HepG2 (cell line): ENCODE results near the gene RAB34. TPM values are rescaled to one million over a fixed set of nuclear protein-coding genes. Genes with fewer than 3 reads are reported as not detected.

Source experiments
- ARNTL ChIP-seq: sonication (generic); formaldehyde crosslinking; IDR thresholded peaks from 2 replicates; pipeline ENCODE4 v1.4.0; 2020; ENCODE audit warnings: mild to moderate bottlenecking, missing genetic modification reagents
- LCORL ChIP-seq, 2 experiments: fragments of 450-650 bp in 1 of 2; sonication (generic) in 1 of 2; formaldehyde crosslinking in 1 of 2; IDR thresholded peaks; 2 replicates each; pipeline versions ENCODE4 v1.5.0 to v1.6.1; 2017 to 2020; ENCODE audit warnings: antibody characterized with exemption in 1 of 2, missing genetic modification reagents in 1 of 2
- MED1 ChIP-seq: sonication (generic); formaldehyde crosslinking; IDR thresholded peaks from 2 replicates; pipeline ENCODE4 v1.4.0; 2020; ENCODE audit warnings: missing genetic modification reagents
- MTF1 ChIP-seq: sonication (generic); formaldehyde crosslinking; IDR thresholded peaks from 2 replicates; pipeline ENCODE4 v1.5.0; 2020; ENCODE audit warnings: missing genetic modification reagents
- PAF1 ChIP-seq: IDR thresholded peaks from 2 replicates; pipeline ENCODE4 v1.6.1; 2016; ENCODE audit warnings: missing genetic modification reagents, missing compliant biosample characterization
- RFXAP ChIP-seq: sonication (generic); formaldehyde crosslinking; IDR thresholded peaks from 2 replicates; pipeline ENCODE4 v1.4.0; 2020; ENCODE audit warnings: missing genetic modification reagents, borderline replicate concordance
- SMAD9 ChIP-seq: sonication (generic); formaldehyde crosslinking; IDR thresholded peaks from 2 replicates; pipeline ENCODE4 v1.5.1; 2020; ENCODE audit warnings: mild to moderate bottlenecking, missing genetic modification reagents
- SMC3 ChIP-seq: IDR thresholded peaks from 2 replicates; pipeline ENCODE4 v1.6.1; 2011; ENCODE audit warnings: low read length, improper control_type of control experiment
- TGIF2 ChIP-seq: IDR thresholded peaks from 2 replicates; pipeline ENCODE4 v1.6.1; 2016; ENCODE audit warnings: control low read depth, missing compliant biosample characterization
- U2AF2 ChIP-seq: fragments of 200-400 bp; formaldehyde crosslinking; IDR thresholded peaks from 2 replicates; pipeline ENCODE4 v1.6.1; 2017; ENCODE audit warnings: low read depth, mild to moderate bottlenecking, low read length
- YY1 ChIP-seq: IDR thresholded peaks from 2 replicates; pipeline ENCODE4 v1.6.1; 2011; ENCODE audit warnings: low read length, low read depth, moderate library complexity, mild to moderate bottlenecking; ENCODE audit not compliant: insufficient read depth, insufficient replicate concordance
- polyA plus RNA-seq, 8 experiments: library from polyadenylated mRNA; depleted of rRNA in 3 of 8; stranded (reverse) in 7 of 8; unstranded in 1 of 8; fragments of >200 nt; fragmentation: Illumina TruSeq in 4 of 8; extraction: Trizol in 4 of 8; gene quantifications; 2 replicates each; pipeline versions ENCODE4 v1.2.1 to v1.2.3, GENCODE V29; 2011 to 2016; ENCODE audit warnings: low read depth in 4 of 8, missing spikeins in 1 of 8, mixed read lengths in 1 of 8; ENCODE audit not compliant: insufficient read depth in 1 of 8
- total RNA-seq, 5 experiments: library from RNA; depleted of rRNA; stranded (reverse); fragments of >200 nt; fragmentation: Illumina TruSeq; extraction: Trizol; gene quantifications; 2 replicates each; pipeline ENCODE4 v1.2.3, GENCODE V29; 2016; ENCODE audit warnings: low read depth in 1 of 5
- TF ChIP-seq, protein P1 (sequence below): sonication (generic); formaldehyde crosslinking; IDR thresholded peaks from 2 replicates; pipeline ENCODE4 v1.4.0; 2020; ENCODE audit warnings: missing genetic modification reagents, low read depth, mild to moderate bottlenecking, borderline replicate concordance
- TF ChIP-seq, protein P2 (sequence below): sonication (generic); formaldehyde crosslinking; IDR thresholded peaks from 2 replicates; pipeline ENCODE4 v1.4.0; 2020; ENCODE audit warnings: missing genetic modification reagents; ENCODE audit errors: not compliant biosample characterization
- TF ChIP-seq, protein P3 (sequence below): sonication (generic); formaldehyde crosslinking; IDR thresholded peaks from 2 replicates; pipeline ENCODE4 v1.8.1; 2023; ENCODE audit warnings: mild to moderate bottlenecking, missing genetic modification reagents
- TF ChIP-seq, protein P4 (sequence below): sonication (generic); formaldehyde crosslinking; IDR thresholded peaks from 2 replicates; pipeline ENCODE4 v1.5.1; 2020; ENCODE audit warnings: mild to moderate bottlenecking, missing genetic modification reagents
- TF ChIP-seq, protein P5 (sequence below): IDR thresholded peaks from 2 replicates; pipeline ENCODE4 v1.6.1; 2018; ENCODE audit warnings: missing genetic modification reagents

The RAB34 gene
- total and polyA plus RNA-seq, 2 of the 13 experiments (the other 11 are each of a cell fraction or from before 2014, with no cell fraction given) = 0.49 TPM; not detected in 1

DNA sequence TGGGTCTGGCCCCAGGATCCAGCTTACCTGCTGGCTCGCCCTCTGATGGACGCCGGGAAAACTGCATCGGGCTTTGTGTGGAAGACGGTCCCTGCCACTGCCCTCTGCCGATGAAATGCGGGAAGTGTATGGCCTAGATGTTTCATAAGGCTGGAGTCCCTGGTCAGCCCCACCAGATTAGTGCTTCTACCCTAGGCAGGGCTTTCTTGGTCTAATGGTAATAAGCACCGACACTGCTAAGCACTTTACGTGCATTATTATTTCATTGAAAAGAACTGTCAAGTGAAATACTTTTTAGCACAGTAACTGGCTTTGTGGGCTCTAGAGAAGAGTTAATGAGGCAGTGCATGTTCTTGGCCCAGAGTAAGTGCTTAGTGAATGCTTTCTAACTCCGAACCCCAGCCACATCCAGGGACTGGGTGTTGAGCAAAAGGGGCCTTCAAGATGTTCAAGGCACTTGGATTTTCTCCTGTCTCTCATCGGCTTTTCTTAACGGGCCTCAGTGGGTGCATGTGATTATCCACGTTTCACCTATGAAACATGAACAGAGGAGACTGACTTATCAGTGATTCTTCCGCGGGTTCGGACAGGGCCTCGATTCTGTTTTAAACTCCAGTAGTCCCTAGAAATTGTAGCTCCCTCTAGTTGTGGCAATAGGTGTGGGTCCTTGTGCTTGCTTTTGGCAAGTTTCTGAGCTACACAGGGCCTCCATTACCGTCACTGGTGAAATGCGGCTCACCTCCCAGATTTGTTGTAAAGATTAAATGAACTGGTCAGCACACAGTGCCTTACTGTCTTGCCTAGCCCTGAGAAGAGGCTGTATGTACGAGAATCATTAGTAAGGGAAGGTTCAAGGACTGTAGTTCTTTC, 32.7 kb upstream of the RAB34 start (continued):
- TF ChIP-seq RFXAP (no peak), SMC3 (peak; percentile 93), SMAD9 (CRISPR knock-in tag) (no peak), ARNTL (CRISPR knock-in tag) (no peak), MED1 (CRISPR knock-in tag) (peak; percentile 63), YY1 (peak; percentile 68), PAF1 (CRISPR knock-in tag) (peak; percentile 31; the same call in 1 of the 2 replicates), MTF1 (CRISPR knock-in tag) (no peak), TGIF2 (no peak), LCORL (IDR thresholded peaks at IDR 0.05) (no peak), LCORL (CRISPR knock-in tag; IDR thresholded peaks at IDR 0.05) (peak; percentile 72), U2AF2 (no peak)
- TF ChIP-seq, protein P1, sequence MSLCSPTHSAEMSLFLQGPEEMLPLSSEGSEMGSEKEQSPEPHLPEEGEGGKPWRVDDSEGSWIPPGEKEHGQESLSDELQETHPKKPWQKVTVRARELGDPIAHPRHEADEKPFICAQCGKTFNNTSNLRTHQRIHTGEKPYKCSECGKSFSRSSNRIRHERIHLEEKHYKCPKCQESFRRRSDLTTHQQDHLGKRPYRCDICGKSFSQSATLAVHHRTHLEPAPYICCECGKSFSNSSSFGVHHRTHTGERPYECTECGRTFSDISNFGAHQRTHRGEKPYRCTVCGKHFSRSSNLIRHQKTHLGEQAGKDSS (CRISPR knock-in tag) = 0 out of 2 replicates have a peak, but pooled peaks have one; percentile 44
- TF ChIP-seq, protein P2, sequence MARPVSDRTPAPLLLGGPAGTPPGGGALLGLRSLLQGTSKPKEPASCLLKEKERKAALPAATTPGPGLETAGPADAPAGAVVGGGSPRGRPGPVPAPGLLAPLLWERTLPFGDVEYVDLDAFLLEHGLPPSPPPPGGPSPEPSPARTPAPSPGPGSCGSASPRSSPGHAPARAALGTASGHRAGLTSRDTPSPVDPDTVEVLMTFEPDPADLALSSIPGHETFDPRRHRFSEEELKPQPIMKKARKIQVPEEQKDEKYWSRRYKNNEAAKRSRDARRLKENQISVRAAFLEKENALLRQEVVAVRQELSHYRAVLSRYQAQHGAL (CRISPR knock-in tag) = no peak
- TF ChIP-seq, protein P3, sequence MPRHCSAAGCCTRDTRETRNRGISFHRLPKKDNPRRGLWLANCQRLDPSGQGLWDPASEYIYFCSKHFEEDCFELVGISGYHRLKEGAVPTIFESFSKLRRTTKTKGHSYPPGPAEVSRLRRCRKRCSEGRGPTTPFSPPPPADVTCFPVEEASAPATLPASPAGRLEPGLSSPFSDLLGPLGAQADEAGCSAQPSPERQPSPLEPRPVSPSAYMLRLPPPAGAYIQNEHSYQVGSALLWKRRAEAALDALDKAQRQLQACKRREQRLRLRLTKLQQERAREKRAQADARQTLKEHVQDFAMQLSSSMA (CRISPR knock-in tag) = no peak
- TF ChIP-seq, protein P4, sequence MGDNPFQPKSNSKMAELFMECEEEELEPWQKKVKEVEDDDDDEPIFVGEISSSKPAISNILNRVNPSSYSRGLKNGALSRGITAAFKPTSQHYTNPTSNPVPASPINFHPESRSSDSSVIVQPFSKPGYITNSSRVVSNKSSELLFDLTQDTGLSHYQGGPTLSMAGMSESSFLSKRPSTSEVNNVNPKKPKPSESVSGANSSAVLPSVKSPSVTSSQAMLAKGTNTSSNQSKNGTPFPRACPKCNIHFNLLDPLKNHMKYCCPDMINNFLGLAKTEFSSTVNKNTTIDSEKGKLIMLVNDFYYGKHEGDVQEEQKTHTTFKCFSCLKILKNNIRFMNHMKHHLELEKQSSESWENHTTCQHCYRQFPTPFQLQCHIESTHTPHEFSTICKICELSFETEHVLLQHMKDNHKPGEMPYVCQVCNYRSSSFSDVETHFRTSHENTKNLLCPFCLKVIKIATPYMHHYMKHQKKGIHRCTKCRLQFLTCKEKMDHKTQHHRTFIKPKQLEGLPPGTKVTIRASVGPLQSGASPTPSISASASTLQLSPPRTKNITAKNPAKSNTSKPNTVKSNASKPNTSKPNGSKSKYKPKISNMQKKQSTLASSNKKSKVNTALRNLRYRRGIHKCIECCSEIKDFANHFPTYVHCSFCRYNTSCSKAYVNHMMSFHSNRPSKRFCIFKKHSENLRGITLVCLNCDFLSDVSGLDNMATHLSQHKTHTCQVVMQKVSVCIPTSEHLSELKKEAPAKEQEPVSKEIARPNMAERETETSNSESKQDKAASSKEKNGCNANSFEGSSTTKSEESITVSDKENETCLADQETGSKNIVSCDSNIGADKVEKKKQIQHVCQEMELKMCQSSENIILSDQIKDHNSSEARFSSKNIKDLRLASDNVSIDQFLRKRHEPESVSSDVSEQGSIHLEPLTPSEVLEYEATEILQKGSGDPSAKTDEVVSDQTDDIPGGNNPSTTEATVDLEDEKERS (CRISPR knock-in tag) = no peak
- TF ChIP-seq, protein P5, sequence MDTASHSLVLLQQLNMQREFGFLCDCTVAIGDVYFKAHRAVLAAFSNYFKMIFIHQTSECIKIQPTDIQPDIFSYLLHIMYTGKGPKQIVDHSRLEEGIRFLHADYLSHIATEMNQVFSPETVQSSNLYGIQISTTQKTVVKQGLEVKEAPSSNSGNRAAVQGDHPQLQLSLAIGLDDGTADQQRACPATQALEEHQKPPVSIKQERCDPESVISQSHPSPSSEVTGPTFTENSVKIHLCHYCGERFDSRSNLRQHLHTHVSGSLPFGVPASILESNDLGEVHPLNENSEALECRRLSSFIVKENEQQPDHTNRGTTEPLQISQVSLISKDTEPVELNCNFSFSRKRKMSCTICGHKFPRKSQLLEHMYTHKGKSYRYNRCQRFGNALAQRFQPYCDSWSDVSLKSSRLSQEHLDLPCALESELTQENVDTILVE (CRISPR knock-in tag) = no peak
